DMS153 (cell line): ENCODE measurements around the gene BEST4.
"Not testable (repeated sequence)": the region's sequence is repeated elsewhere in the genome, so short reads cannot be mapped to it uniquely, and the experiment has no call there.

Experiments
- DNase-seq: peaks from one replicate; lab custom pipeline; 2025; lab: John Stamatoyannopoulos, UW

Gene BEST4

GRCh38 chr1:44802306-44803061 is 14.5 kb upstream of the BEST4 start:
- DNase-seq, result no peak

GRCh38 chr1:44801491-44802305 is 13.7 kb upstream of the BEST4 start:
- DNase-seq, result no peak

- peak; percentile 96 for DNase-seq
Measured at GRCh38 chr1:44799770-44800584, 12.0 kb upstream of the BEST4 start, which contains the start of gene PLK3. Gene PLK3, plus strand, starts transcription at chr1:44800377. Its CDS starts 87 bp downstream, at chr1:44800464.

GRCh38 chr1:44798481-44799365 is 10.8 kb upstream of the BEST4 start:
- peak; percentile 78 for DNase-seq

GRCh38 chr1:44797886-44798285 is 9.9 kb upstream of the BEST4 start:
- DNase-seq, result not testable (repeated sequence)

- no peak for DNase-seq
Measured at GRCh38 chr1:44792736-44793502, 4.9 kb upstream of the BEST4 start.

GRCh38 chr1:44790968-44791801 is 3.2 kb upstream of the BEST4 start:
- DNase-seq, result no peak

- no peak for DNase-seq
Measured at GRCh38 chr1:44787506-44787905, 464 bp downstream of the BEST4 start.

- DNase-seq, result no peak
Measured at GRCh38 chr1:44786841-44787426, 1.0 kb downstream of the BEST4 start.

- peak; percentile 84 for DNase-seq
Measured at GRCh38 chr1:44786138-44786840, 1.7 kb downstream of the BEST4 start.

- no peak for DNase-seq
Measured at GRCh38 chr1:44785501-44786137, 2.4 kb downstream of the BEST4 start.

- DNase-seq, result no peak
Measured at GRCh38 chr1:44785029-44785380, 3.0 kb downstream of the BEST4 start.

- DNase-seq, result no peak
Measured at GRCh38 chr1:44784094-44785028, 3.6 kb downstream of the BEST4 start.

GRCh38 chr1:44783697-44784093 is 4.3 kb downstream of the BEST4 start:
- no peak for DNase-seq

GRCh38 chr1:44780583-44781121 is 7.3 kb downstream of the BEST4 start:
- DNase-seq, result no peak

GRCh38 chr1:44778705-44779576 is 9.0 kb downstream of the BEST4 start:
- no peak for DNase-seq
